H1 (cell line): ENCODE measurements around the gene ABHD14A. TPM values are rescaled to one million over a fixed set of nuclear protein-coding genes. Genes with fewer than 3 reads are reported as not detected.

Experiments
- ASH2L ChIP-seq: fragments of 200-600, 300-600 bp; sonication (generic); IDR thresholded peaks from one replicate; pipeline ENCODE4 v1.7.1; 2017; ENCODE audit warnings: low read length
- CBX5 ChIP-seq: fragments of 300-800, 300-1000 bp; sonication (generic); IDR thresholded peaks from 2 replicates; pipeline ENCODE4 v1.7.1; 2016; ENCODE audit warnings: antibody characterized with exemption, low read length, low read depth
- CHD2 ChIP-seq: IDR thresholded peaks from 2 replicates; pipeline ENCODE4 v1.6.1; 2012; ENCODE audit warnings: low read length, improper control_type of control experiment
- CTBP2 ChIP-seq: IDR thresholded peaks from 2 replicates; pipeline ENCODE4 v1.7.0; 2011; ENCODE audit warnings: borderline replicate concordance, mild to moderate bottlenecking, moderate library complexity, mixed read lengths, low read length; ENCODE audit not compliant: insufficient read depth, insufficient read length
- EZH2 ChIP-seq: fragments of 200-600 bp; sonication (generic); IDR thresholded peaks from 2 replicates; pipeline ENCODE4 v1.7.1; 2012; ENCODE audit warnings: low read depth, mild to moderate bottlenecking, moderate library complexity, low read length, inconsistent platforms; ENCODE audit not compliant: severe bottlenecking
- SIX5 ChIP-seq: IDR thresholded peaks from 2 replicates; pipeline ENCODE4 v1.6.1; 2011; ENCODE audit warnings: mild to moderate bottlenecking, low read depth, low read length
- SP1 ChIP-seq: IDR thresholded peaks from 2 replicates; pipeline ENCODE4 v1.6.1; 2011; ENCODE audit warnings: low read depth, low read length
- SP4 ChIP-seq: IDR thresholded peaks from 2 replicates; pipeline ENCODE4 v1.6.1; 2012; ENCODE audit warnings: low read length, inconsistent platforms
- TAF7 ChIP-seq: optimal IDR thresholded peaks from 2 replicates; pipeline ENCODE3; 2011; ENCODE audit warnings: low read depth, mild to moderate bottlenecking, inconsistent platforms, low read length, moderate library complexity, borderline replicate concordance
- TBP ChIP-seq: IDR thresholded peaks from 2 replicates; pipeline ENCODE4 v1.6.1; 2011; ENCODE audit warnings: low read depth, low read length, improper control_type of control experiment
- polyA plus RNA-seq, 7 experiments: library from polyadenylated mRNA; depleted of rRNA in 3 of 7; stranded (reverse) in 5 of 7; unstranded in 2 of 7; fragments of >200 nt in 5 of 7; fragments of 200-250 nt in 2 of 7; gene quantifications; 1 replicate in 5 of 7; 2 replicates in 1 of 7; 4 replicates in 1 of 7; pipeline versions ENCODE4 v1.2.1 to v1.2.3, GENCODE V29; 2011 to 2013; ENCODE audit warnings: missing spikeins in 2 of 7, mixed read lengths in 2 of 7
- total RNA-seq: library from RNA; stranded (reverse); fragmentation: NEBNext Ultra II Directional; extraction: Animal tissue kit (Norgen Biotek cat#: 25700); gene quantifications from 2 replicates; pipeline ENCODE4 v1.2.1, GENCODE V29; 2021
- TF ChIP-seq, protein P1 (sequence below): fragments of 300-600 bp; sonication (generic); IDR thresholded peaks from 2 replicates; pipeline ENCODE4 v1.7.1; 2012; ENCODE audit warnings: low read length, moderate library complexity, mild to moderate bottlenecking, inconsistent platforms; ENCODE audit not compliant: insufficient replicate concordance

The ABHD14A gene
- total and polyA plus RNA-seq, 2 of the 8 experiments (the other 6 are each of a cell fraction or from before 2014, with no cell fraction given): 4.6 to 9.8 TPM

DNA sequence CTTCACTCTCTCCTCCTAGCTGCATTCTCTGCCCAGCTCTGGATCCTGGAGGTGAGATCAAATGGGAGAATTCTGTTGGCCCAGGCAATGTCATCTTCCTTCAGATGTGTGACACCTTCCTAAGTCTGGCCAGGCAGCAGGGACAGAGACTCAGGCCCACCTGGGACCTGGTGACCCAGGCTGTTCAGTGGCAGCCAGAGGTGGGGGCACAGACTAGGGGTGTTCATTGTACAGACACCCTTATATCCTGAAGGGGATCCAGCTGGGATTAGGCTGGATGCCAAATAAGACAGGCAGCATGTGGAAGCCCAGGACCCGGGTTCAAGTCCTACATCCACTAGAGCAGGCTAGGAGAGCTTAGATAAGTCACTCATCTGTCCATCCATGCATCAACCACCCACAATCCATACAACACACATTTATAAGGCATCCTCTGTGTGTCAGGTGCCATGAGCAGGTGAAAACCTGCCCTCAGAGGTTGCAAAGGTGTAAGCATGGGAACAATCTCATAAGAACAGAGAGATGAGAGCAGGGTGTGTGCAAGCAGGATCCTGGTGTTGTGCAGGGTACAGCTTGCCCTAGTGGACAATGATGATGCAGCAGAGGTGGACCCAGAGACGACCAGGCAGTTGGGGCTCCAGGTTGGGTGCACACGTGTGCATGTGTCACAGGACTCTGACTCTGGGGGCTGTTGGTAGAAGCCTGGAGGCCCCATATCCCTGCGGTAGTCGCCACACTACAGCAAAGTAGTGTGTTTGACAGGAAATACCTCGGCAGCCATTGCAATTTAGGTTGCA lies 39.1 kb downstream of the ABHD14A start (continued):
- TF ChIP-seq, protein P1, sequence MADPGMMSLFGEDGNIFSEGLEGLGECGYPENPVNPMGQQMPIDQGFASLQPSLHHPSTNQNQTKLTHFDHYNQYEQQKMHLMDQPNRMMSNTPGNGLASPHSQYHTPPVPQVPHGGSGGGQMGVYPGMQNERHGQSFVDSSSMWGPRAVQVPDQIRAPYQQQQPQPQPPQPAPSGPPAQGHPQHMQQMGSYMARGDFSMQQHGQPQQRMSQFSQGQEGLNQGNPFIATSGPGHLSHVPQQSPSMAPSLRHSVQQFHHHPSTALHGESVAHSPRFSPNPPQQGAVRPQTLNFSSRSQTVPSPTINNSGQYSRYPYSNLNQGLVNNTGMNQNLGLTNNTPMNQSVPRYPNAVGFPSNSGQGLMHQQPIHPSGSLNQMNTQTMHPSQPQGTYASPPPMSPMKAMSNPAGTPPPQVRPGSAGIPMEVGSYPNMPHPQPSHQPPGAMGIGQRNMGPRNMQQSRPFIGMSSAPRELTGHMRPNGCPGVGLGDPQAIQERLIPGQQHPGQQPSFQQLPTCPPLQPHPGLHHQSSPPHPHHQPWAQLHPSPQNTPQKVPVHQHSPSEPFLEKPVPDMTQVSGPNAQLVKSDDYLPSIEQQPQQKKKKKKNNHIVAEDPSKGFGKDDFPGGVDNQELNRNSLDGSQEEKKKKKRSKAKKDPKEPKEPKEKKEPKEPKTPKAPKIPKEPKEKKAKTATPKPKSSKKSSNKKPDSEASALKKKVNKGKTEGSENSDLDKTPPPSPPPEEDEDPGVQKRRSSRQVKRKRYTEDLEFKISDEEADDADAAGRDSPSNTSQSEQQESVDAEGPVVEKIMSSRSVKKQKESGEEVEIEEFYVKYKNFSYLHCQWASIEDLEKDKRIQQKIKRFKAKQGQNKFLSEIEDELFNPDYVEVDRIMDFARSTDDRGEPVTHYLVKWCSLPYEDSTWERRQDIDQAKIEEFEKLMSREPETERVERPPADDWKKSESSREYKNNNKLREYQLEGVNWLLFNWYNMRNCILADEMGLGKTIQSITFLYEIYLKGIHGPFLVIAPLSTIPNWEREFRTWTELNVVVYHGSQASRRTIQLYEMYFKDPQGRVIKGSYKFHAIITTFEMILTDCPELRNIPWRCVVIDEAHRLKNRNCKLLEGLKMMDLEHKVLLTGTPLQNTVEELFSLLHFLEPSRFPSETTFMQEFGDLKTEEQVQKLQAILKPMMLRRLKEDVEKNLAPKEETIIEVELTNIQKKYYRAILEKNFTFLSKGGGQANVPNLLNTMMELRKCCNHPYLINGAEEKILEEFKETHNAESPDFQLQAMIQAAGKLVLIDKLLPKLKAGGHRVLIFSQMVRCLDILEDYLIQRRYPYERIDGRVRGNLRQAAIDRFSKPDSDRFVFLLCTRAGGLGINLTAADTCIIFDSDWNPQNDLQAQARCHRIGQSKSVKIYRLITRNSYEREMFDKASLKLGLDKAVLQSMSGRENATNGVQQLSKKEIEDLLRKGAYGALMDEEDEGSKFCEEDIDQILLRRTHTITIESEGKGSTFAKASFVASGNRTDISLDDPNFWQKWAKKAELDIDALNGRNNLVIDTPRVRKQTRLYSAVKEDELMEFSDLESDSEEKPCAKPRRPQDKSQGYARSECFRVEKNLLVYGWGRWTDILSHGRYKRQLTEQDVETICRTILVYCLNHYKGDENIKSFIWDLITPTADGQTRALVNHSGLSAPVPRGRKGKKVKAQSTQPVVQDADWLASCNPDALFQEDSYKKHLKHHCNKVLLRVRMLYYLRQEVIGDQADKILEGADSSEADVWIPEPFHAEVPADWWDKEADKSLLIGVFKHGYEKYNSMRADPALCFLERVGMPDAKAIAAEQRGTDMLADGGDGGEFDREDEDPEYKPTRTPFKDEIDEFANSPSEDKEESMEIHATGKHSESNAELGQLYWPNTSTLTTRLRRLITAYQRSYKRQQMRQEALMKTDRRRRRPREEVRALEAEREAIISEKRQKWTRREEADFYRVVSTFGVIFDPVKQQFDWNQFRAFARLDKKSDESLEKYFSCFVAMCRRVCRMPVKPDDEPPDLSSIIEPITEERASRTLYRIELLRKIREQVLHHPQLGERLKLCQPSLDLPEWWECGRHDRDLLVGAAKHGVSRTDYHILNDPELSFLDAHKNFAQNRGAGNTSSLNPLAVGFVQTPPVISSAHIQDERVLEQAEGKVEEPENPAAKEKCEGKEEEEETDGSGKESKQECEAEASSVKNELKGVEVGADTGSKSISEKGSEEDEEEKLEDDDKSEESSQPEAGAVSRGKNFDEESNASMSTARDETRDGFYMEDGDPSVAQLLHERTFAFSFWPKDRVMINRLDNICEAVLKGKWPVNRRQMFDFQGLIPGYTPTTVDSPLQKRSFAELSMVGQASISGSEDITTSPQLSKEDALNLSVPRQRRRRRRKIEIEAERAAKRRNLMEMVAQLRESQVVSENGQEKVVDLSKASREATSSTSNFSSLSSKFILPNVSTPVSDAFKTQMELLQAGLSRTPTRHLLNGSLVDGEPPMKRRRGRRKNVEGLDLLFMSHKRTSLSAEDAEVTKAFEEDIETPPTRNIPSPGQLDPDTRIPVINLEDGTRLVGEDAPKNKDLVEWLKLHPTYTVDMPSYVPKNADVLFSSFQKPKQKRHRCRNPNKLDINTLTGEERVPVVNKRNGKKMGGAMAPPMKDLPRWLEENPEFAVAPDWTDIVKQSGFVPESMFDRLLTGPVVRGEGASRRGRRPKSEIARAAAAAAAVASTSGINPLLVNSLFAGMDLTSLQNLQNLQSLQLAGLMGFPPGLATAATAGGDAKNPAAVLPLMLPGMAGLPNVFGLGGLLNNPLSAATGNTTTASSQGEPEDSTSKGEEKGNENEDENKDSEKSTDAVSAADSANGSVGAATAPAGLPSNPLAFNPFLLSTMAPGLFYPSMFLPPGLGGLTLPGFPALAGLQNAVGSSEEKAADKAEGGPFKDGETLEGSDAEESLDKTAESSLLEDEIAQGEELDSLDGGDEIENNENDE: no peak
- TF ChIP-seq SIX5 (no peak), ASH2L (no peak), CBX5 (no peak), TAF7 (no peak), SP1 (no peak), SP4 (no peak), EZH2 (no peak), CTBP2 (no peak), CHD2 (no peak), TBP (no peak)
